Measurements from ENCODE around the gene CDK11B. TPM values are rescaled to one million over a fixed set of nuclear protein-coding genes. Genes with fewer than 3 reads are reported as not detected.
A peak's percentile ranks its signal among the peaks of the same experiment; 100 is the strongest.

The CDK11B gene
- total RNA-seq, 1 donor from 2014 or later: 71.0 TPM

DNA sequence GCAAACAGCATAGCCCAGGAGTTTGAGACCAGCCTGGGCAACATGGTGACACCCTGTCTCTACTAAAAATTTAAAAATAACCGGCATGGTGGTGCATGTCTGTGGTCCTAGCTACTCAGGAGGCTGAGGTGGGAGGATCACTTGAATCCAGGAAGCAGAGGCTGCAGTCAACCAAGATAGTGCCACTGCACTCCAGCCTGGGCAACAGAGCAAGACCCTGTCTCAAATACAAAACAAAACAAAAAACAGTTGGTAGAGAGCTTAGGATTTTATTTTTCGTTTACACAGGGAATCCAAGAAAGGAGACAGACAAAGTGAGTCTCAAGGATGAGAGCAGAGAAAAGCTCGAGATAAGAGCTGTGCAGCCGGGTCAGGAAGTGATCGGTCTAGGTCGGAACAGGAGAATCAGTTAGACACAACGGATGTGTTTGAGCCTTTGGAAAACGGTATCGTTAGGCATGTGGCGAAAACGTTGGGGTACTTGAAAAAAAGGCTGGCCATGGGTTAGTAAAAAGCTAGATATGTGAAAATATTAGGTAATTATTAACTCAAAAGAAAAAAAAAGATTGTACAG, 45.2 kb downstream of the CDK11B start:
- TF ChIP-seq, protein P1, sequence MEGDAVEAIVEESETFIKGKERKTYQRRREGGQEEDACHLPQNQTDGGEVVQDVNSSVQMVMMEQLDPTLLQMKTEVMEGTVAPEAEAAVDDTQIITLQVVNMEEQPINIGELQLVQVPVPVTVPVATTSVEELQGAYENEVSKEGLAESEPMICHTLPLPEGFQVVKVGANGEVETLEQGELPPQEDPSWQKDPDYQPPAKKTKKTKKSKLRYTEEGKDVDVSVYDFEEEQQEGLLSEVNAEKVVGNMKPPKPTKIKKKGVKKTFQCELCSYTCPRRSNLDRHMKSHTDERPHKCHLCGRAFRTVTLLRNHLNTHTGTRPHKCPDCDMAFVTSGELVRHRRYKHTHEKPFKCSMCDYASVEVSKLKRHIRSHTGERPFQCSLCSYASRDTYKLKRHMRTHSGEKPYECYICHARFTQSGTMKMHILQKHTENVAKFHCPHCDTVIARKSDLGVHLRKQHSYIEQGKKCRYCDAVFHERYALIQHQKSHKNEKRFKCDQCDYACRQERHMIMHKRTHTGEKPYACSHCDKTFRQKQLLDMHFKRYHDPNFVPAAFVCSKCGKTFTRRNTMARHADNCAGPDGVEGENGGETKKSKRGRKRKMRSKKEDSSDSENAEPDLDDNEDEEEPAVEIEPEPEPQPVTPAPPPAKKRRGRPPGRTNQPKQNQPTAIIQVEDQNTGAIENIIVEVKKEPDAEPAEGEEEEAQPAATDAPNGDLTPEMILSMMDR (IDR thresholded peaks at IDR 0.05; ENCODE audit: unreplicated experiment): no peak
- peaks cover 43% of the 10 kb centered on the region for H3K4me1 Mint-ChIP-seq (ENCODE audit: unreplicated experiment)
- peak overlapping the region; percentile 68 for H3K27ac Mint-ChIP-seq (ENCODE audit: unreplicated experiment)
- no peak for DNase-seq (ENCODE audit: low spot score)
- H3K36me3 Mint-ChIP-seq (ENCODE audit: low read depth, unreplicated experiment): peaks cover 13% of the 10 kb centered on the region
- H3K9me3 Mint-ChIP-seq (ENCODE audit: unreplicated experiment): no peaks in the 10 kb centered on the region
- H3K27me3 Mint-ChIP-seq (ENCODE audit: unreplicated experiment): peaks cover 17% of the 10 kb centered on the region
- H3K4me3 Mint-ChIP-seq (ENCODE audit: unreplicated experiment): peak overlapping the region; percentile 84

- TF ChIP-seq, protein P1 (IDR thresholded peaks at IDR 0.05; ENCODE audit: unreplicated experiment): no peak
- Mint-ChIP-seq H3K36me3 (ENCODE audit: low read depth, unreplicated experiment) (peaks cover 9% of the 10 kb centered on the region), H3K27me3 (ENCODE audit: unreplicated experiment) (peaks cover 13% of the 10 kb centered on the region), H3K4me1 (ENCODE audit: unreplicated experiment) (peaks cover 37% of the 10 kb centered on the region), H3K27ac (ENCODE audit: unreplicated experiment) (peak overlapping the region; percentile 70), H3K4me3 (ENCODE audit: unreplicated experiment) (peak overlapping the region; percentile 7), H3K9me3 (ENCODE audit: unreplicated experiment) (no peaks in the 10 kb centered on the region)
- no peak for DNase-seq (ENCODE audit: low spot score)
Measured at GRCh38 chr1:1612104-1612400, 46.8 kb downstream of the CDK11B start.

DNA sequence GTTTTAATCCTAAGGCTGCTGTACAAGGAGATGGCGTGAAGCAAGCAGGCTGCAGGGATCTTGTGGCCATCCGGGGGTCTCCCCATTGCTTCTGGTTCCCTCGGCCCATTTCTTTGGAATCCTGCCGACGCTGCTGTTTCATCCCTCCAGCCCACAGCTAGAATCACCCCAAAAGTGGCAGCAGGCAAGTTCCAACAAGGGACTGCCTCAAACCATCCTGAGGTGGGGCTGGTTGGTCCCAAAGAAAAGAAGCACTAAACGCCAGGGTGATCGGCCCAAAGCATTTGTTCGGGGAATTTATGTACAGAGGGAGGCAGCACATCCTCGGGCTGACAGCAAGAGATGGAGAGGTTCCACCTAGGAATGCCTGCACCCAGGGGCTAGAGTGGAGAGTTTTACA, 48.0 kb downstream of the CDK11B start:
- TF ChIP-seq, protein P1 (IDR thresholded peaks at IDR 0.05; ENCODE audit: unreplicated experiment): no peak
- no peak for DNase-seq (ENCODE audit: low spot score)
- Mint-ChIP-seq H3K27me3 (ENCODE audit: unreplicated experiment) (peaks cover 12% of the 10 kb centered on the region), H3K9me3 (ENCODE audit: unreplicated experiment) (no peaks in the 10 kb centered on the region), H3K36me3 (ENCODE audit: low read depth, unreplicated experiment) (peaks cover 13% of the 10 kb centered on the region), H3K4me1 (ENCODE audit: unreplicated experiment) (peaks cover 38% of the 10 kb centered on the region), H3K4me3 (ENCODE audit: unreplicated experiment) (peak overlapping the region; percentile 69), H3K27ac (ENCODE audit: unreplicated experiment) (peak overlapping the region; percentile 81)

DNA sequence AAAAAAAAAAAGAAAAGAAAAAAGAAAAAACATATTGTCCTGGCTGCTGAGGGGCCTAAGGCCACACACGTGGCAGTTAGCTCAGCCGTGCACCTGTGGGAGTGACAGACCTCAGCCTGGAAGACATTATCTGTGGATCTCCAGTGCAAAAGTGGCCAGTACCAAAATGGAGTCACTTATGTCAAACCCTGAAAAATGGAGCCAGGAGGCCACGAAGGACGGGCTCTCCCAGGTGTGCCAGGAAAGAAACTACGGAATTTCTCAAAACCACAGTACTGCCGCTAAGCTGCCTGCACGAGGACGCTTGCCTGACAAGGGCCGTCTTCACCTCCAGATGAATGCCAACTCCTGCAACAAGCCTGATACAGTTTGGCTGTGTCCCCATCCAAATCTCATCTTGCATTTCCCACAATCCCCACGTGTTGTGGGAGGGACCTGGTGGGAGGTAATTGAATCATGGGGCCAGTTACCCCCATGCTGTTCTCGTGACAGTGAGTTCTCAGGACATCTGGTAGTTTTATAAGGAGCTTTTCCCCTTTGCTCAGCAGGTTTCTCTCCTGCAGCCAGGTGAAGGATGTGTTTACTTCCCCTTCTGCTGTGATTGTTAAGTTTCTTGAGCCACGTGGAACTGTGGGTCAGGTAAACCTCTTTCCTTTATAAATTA, 48.9 kb downstream of the CDK11B start:
- Mint-ChIP-seq H3K4me1 (ENCODE audit: unreplicated experiment) (peaks cover 37% of the 10 kb centered on the region), H3K36me3 (ENCODE audit: low read depth, unreplicated experiment) (peaks cover 13% of the 10 kb centered on the region), H3K27me3 (ENCODE audit: unreplicated experiment) (peaks cover 11% of the 10 kb centered on the region), H3K9me3 (ENCODE audit: unreplicated experiment) (no peaks in the 10 kb centered on the region), H3K4me3 (ENCODE audit: unreplicated experiment) (no peak overlapping the region), H3K27ac (ENCODE audit: unreplicated experiment) (no peak overlapping the region)
- DNase-seq (ENCODE audit: low spot score): no peak
- TF ChIP-seq, protein P1 (IDR thresholded peaks at IDR 0.05; ENCODE audit: unreplicated experiment): no peak

GRCh38 chr1:1606232-1606631, 52.6 kb downstream of the CDK11B start:
- Mint-ChIP-seq H3K4me1 (ENCODE audit: unreplicated experiment) (peaks cover 14% of the 10 kb centered on the region), H3K27me3 (ENCODE audit: unreplicated experiment) (peaks cover 6% of the 10 kb centered on the region), H3K9me3 (ENCODE audit: unreplicated experiment) (no peaks in the 10 kb centered on the region), H3K4me3 (ENCODE audit: unreplicated experiment) (no peak overlapping the region), H3K36me3 (ENCODE audit: low read depth, unreplicated experiment) (peaks cover 8% of the 10 kb centered on the region), H3K27ac (ENCODE audit: unreplicated experiment) (no peak overlapping the region)
- no peak for DNase-seq (ENCODE audit: low spot score)
- TF ChIP-seq, protein P1 (IDR thresholded peaks at IDR 0.05; ENCODE audit: unreplicated experiment): no peak
